Measurements from ENCODE around the gene FAM204A. TPM values are rescaled to one million over a fixed set of nuclear protein-coding genes. Genes with fewer than 3 reads are reported as not detected.

FAM204A gene
- total RNA-seq, 4 donors from 2014 or later, result 58.6 to 78.7 (median 69.3) TPM

DNA sequence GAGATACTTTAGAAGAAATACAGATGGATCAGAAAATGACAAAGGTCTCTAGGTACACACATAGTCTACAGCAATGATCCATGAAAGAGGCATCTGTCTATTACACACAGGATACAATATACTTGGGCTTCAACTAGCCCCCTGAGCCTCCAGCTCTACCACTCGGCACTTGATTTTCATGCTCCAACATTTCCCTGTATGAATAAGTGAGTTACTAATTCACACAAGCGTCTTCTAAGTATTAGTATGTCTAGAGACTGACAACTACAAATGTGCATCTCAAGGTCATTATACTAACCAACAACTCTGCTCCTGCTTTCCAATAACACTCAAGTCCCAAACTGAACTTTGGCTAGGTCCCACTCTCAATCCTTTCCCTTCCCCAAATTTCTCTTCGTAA, 8.3 kb downstream of the FAM204A start:
- Histone ChIP-seq H3K27me3 (no peaks in the 10 kb centered on the region), H3K4me1 (peaks cover 13 to 25% (median 14%) of the 10 kb centered on the region in 4 donors), H3K9me3 (no peaks in the 10 kb centered on the region), H3K4me3 (no peak overlapping the region), H3K36me3 (peaks cover 25 to 77% (median 51%) of the 10 kb centered on the region in 4 donors), H3K27ac (replicated peaks in 1 of 4) (no peak overlapping the region)
- no peak for TF ChIP-seq POLR2A (IDR thresholded peaks at IDR 0.05; ENCODE audit: low read depth)
- TF ChIP-seq, protein P1, sequence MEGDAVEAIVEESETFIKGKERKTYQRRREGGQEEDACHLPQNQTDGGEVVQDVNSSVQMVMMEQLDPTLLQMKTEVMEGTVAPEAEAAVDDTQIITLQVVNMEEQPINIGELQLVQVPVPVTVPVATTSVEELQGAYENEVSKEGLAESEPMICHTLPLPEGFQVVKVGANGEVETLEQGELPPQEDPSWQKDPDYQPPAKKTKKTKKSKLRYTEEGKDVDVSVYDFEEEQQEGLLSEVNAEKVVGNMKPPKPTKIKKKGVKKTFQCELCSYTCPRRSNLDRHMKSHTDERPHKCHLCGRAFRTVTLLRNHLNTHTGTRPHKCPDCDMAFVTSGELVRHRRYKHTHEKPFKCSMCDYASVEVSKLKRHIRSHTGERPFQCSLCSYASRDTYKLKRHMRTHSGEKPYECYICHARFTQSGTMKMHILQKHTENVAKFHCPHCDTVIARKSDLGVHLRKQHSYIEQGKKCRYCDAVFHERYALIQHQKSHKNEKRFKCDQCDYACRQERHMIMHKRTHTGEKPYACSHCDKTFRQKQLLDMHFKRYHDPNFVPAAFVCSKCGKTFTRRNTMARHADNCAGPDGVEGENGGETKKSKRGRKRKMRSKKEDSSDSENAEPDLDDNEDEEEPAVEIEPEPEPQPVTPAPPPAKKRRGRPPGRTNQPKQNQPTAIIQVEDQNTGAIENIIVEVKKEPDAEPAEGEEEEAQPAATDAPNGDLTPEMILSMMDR (IDR thresholded peaks at IDR 0.05), result no peak
- no peak for TF ChIP-seq POLR2AphosphoS5 (IDR thresholded peaks at IDR 0.05)
- TF ChIP-seq EP300 (IDR thresholded peaks at IDR 0.05), result no peak
- 95% methylated on average over 3 of the region's 3 CpGs for WGBS
- no peak for DNase-seq (ENCODE audit: extremely low spot score)
- intact Hi-C loops (cut with DNase I), result no loop called here

GRCh38 chr10:118332948-118333710, 9.0 kb downstream of the FAM204A start:
- Histone ChIP-seq H3K4me3 (no peak overlapping the region), H3K27ac (replicated peaks in 1 of 4) (no peak overlapping the region), H3K27me3 (no peaks in the 10 kb centered on the region), H3K4me1 (peaks cover 6 to 21% (median 12%) of the 10 kb centered on the region in 4 donors), H3K9me3 (no peaks in the 10 kb centered on the region), H3K36me3 (peaks cover 25 to 84% (median 57%) of the 10 kb centered on the region in 4 donors)
- WGBS, result 43% methylated on average over 4 of the region's 4 CpGs
- no peak for TF ChIP-seq EP300 (IDR thresholded peaks at IDR 0.05)
- TF ChIP-seq POLR2AphosphoS5 (IDR thresholded peaks at IDR 0.05), result no peak
- TF ChIP-seq, protein P1 (IDR thresholded peaks at IDR 0.05), result no peak
- no peak for TF ChIP-seq POLR2A (IDR thresholded peaks at IDR 0.05; ENCODE audit: low read depth)
- intact Hi-C loops (cut with DNase I), result no loop called here
- DNase-seq (ENCODE audit: extremely low spot score), result no peak

- peaks cover 25 to 93% (median 65%) of the 10 kb centered on the region in 4 donors for H3K36me3 ChIP-seq
- 100% methylated on average over 1 of the region's 1 CpG for WGBS
- no peak for DNase-seq (ENCODE audit: extremely low spot score)
- no peak for TF ChIP-seq POLR2AphosphoS5 (IDR thresholded peaks at IDR 0.05)
- no peak for TF ChIP-seq POLR2A (IDR thresholded peaks at IDR 0.05; ENCODE audit: low read depth)
- no peak for TF ChIP-seq EP300 (IDR thresholded peaks at IDR 0.05)
- TF ChIP-seq, protein P1 (IDR thresholded peaks at IDR 0.05), result no peak
- no peak overlapping the region for H3K4me3 ChIP-seq
- H3K27ac ChIP-seq (replicated peaks in 1 of 4), result no peak overlapping the region
- peaks cover 5 to 16% (median 12%) of the 10 kb centered on the region in 4 donors for H3K4me1 ChIP-seq
- intact Hi-C loops (cut with DNase I), result no loop called here
- no peaks in the 10 kb centered on the region for H3K27me3 ChIP-seq
- H3K9me3 ChIP-seq, result no peaks in the 10 kb centered on the region
These were observed 9.9 kb downstream of the FAM204A start for GRCh38 chr10:118332236-118332635.

DNA sequence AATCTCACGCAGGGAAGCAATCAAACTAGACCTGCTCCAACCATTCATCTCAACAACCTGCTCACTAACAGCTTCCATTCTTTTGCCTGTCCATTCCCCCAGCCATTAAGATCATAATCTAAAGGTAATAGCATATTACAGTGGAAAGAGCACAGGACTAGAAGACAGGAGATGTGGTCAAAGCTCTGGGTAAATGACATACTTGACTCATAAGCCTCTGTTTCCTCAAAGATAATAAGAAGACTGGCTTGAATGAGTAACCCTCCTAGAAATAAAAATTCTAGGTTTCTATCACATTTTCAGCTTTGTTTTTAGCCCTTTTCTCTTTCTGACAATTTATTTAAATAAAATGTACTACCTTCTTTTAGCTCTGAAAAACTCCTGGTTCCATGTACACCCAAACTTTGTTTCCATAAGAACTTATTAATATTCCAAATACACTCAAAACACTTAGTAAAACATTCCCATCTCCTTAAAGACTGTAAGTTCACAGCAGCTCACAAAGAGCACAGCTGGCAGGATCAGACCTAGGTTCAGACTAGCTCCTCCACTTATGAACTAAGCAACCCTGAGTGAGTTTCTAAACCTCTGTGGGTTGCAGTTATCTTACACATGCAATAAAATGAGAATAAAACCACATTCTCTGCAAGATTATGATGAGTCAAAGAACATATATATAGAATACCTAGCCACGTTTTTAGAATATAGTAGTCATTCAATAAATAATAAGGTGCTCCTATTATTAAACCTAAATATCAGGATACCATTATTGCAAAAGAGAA, 11.6 kb downstream of the FAM204A start:
- no peak overlapping the region for H3K4me3 ChIP-seq
- DNase-seq (ENCODE audit: extremely low spot score), result no peak
- no peaks in the 10 kb centered on the region for H3K9me3 ChIP-seq
- H3K4me1 ChIP-seq, result peaks cover 5 to 16% (median 12%) of the 10 kb centered on the region in 4 donors
- no peaks in the 10 kb centered on the region for H3K27me3 ChIP-seq
- no peak overlapping the region for H3K27ac ChIP-seq (replicated peaks in 1 of 4)
- intact Hi-C loops (cut with DNase I), result no loop called here
- peaks cover 33 to 94% (median 71%) of the 10 kb centered on the region in 4 donors for H3K36me3 ChIP-seq
- WGBS, result 94% methylated on average over 2 of the region's 2 CpGs
- TF ChIP-seq, protein P1 (IDR thresholded peaks at IDR 0.05), result no peak
- no peak for TF ChIP-seq POLR2AphosphoS5 (IDR thresholded peaks at IDR 0.05)
- TF ChIP-seq POLR2A (IDR thresholded peaks at IDR 0.05; ENCODE audit: low read depth), result no peak
- no peak for TF ChIP-seq EP300 (IDR thresholded peaks at IDR 0.05)
